Retinal pigment epithelial cell (primary cell): ENCODE data around the gene PDE4D.

ENCODE experiments used
- DNase-seq: peaks from one replicate; pipeline ENCODE4 v3.0.0-alpha.2; 2010; ENCODE audit warnings: low read depth
- H3K4me3 ChIP-seq: 2 replicates; pipeline ENCODE4 v1.5.1; 2011; ENCODE audit warnings: mild to moderate bottlenecking, low read length, control low read depth, moderate library complexity
- TF ChIP-seq, protein P1 (sequence below): conservative IDR thresholded peaks from 2 replicates; pipeline ENCODE4 v1.5.1; 2011; ENCODE audit warnings: low read depth, low read length, control low read depth, inconsistent platforms

PDE4D gene

GRCh38 chr5:59212596-59212995, 680.9 kb downstream of the PDE4D start:
- H3K4me3 ChIP-seq, result no peak overlapping the region
- no peak for DNase-seq
- TF ChIP-seq, protein P1, sequence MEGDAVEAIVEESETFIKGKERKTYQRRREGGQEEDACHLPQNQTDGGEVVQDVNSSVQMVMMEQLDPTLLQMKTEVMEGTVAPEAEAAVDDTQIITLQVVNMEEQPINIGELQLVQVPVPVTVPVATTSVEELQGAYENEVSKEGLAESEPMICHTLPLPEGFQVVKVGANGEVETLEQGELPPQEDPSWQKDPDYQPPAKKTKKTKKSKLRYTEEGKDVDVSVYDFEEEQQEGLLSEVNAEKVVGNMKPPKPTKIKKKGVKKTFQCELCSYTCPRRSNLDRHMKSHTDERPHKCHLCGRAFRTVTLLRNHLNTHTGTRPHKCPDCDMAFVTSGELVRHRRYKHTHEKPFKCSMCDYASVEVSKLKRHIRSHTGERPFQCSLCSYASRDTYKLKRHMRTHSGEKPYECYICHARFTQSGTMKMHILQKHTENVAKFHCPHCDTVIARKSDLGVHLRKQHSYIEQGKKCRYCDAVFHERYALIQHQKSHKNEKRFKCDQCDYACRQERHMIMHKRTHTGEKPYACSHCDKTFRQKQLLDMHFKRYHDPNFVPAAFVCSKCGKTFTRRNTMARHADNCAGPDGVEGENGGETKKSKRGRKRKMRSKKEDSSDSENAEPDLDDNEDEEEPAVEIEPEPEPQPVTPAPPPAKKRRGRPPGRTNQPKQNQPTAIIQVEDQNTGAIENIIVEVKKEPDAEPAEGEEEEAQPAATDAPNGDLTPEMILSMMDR, result no peak

DNA sequence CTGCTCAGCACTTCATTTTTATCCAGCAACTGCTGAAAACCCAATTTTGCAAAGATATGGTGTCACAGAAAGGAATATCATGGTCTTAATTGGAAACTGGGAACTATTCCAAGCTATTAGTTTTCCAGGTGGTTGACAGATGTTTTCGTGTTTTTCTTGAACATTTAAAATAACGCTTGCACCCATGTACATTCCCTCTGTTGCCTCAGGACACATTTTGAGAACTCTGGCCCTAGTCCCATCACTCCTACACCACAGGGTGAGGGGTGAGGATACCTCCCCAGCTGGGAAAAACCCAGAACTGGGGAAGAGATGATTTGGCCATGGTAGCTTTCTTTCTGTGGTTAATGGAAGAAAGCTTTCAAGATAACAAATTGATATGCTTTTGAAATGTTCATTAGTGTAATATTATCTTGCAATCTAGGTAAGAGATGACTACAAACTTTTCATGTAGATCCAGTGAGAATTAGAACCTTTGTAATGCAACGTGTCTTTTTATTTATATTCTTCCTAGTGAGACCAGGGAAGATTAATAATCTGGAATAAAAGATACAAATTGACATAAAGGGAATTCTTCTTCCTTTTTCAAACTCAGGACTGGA, 683.7 kb downstream of the PDE4D start:
- no peak for DNase-seq
- TF ChIP-seq, protein P1, result no peak
- H3K4me3 ChIP-seq, result no peak overlapping the region

GRCh38 chr5:59208474-59208873, 685.1 kb downstream of the PDE4D start:
- DNase-seq, result no peak
- no peak overlapping the region for H3K4me3 ChIP-seq
- TF ChIP-seq, protein P1, result no peak

GRCh38 chr5:59207401-59207800, 686.1 kb downstream of the PDE4D start:
- no peak overlapping the region for H3K4me3 ChIP-seq
- no peak for DNase-seq
- TF ChIP-seq, protein P1, result no peak

GRCh38 chr5:59206132-59206581, 687.4 kb downstream of the PDE4D start:
- no peak overlapping the region for H3K4me3 ChIP-seq
- no peak for DNase-seq
- TF ChIP-seq, protein P1, result no peak

DNA sequence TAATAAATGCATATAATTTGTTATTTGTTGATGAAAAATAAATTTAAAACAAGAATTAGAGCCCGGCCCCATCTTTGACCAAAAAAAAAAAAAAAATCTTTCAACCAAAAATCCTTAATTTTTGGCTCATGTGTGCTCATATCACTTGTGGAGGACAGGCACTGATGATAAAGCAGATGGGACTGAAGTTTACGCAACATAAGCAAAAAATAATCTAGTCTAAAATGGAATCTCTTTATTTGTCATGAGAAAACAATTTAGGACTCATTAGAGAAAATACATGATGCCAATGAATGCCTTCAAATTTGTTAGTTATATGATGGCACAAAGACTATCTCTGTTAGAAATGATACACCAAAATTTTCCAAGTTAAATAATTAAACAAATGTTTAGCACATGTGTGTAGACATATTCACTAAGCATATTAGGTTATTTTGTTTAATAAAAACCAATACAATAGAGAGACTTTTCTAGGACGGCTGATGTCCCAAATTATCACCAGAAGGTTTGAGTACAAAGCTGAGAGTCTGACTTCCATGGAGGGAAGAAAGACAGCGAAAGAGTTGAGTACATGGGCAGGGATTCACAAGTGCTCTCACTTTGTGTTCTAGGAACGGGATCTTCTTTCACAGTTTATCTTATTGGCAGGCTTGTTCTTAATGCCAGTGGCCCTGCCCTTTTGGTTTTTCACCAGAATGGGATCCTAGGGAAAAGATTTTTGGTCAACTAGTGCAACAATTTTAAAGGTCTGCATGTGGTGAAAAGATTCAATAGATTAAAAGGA, 689.2 kb downstream of the PDE4D start:
- DNase-seq, result no peak
- no peak overlapping the region for H3K4me3 ChIP-seq
- TF ChIP-seq, protein P1, result no peak

DNA sequence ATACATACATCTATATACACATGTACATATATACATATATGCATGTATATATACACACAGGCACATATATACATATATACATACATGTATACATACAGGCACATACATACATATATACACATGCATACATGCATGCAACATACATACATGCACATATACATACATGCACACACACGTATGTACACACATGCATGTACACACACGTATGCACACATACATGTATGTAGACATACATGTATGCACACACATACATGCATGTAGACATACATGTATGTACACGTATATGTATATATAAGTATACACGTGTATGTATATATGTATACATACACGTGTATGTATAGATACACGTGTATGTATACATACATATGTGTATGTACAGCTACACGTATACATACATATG, 693.7 kb downstream of the PDE4D start:
- H3K4me3 ChIP-seq, result no peak overlapping the region
- DNase-seq, result no peak
- TF ChIP-seq, protein P1, result no peak
